Effector CD8-positive, alpha-beta T cell (primary cell): ENCODE results near the gene MBD6.
"Not testable (repeated sequence)": the region's sequence is repeated elsewhere in the genome, so short reads cannot be mapped to it uniquely, and the experiment has no call there.

Source experiments
- DNase-seq: peaks from one replicate; lab custom pipeline; 2025; lab: John Stamatoyannopoulos, UW

Gene MBD6

GRCh38 chr12:57489157-57489641 lies 33.4 kb upstream of the MBD6 start:
- DNase-seq: no peak

- DNase-seq: no peak
Measured at GRCh38 chr12:57490126-57490525, 32.5 kb upstream of the MBD6 start.

GRCh38 chr12:57491393-57492280 lies 31.0 kb upstream of the MBD6 start:
- no peak for DNase-seq

- DNase-seq: not testable (repeated sequence)
Measured at GRCh38 chr12:57495051-57495701, 27.4 kb upstream of the MBD6 start.

GRCh38 chr12:57496822-57497221 lies 25.8 kb upstream of the MBD6 start:
- DNase-seq: no peak

GRCh38 chr12:57497223-57498131 lies 25.1 kb upstream of the MBD6 start:
- DNase-seq: no peak

GRCh38 chr12:57498132-57498502 lies 24.5 kb upstream of the MBD6 start:
- DNase-seq: no peak

- no peak for DNase-seq
Measured at GRCh38 chr12:57498571-57498970, 24.1 kb upstream of the MBD6 start.

GRCh38 chr12:57500213-57500612 lies 22.4 kb upstream of the MBD6 start:
- DNase-seq: no peak

- DNase-seq: not testable (repeated sequence)
Measured at GRCh38 chr12:57502311-57502969, 20.2 kb upstream of the MBD6 start.

- DNase-seq: not testable (repeated sequence)
Measured at GRCh38 chr12:57506541-57506940, 16.1 kb upstream of the MBD6 start.

- DNase-seq: not testable (repeated sequence)
Measured at GRCh38 chr12:57507796-57508195, 14.8 kb upstream of the MBD6 start.

- DNase-seq: no peak
Measured at GRCh38 chr12:57511161-57511560, 11.5 kb upstream of the MBD6 start.

- no peak for DNase-seq
Measured at GRCh38 chr12:57511588-57512325, 10.9 kb upstream of the MBD6 start.

GRCh38 chr12:57512665-57513064 lies 10.0 kb upstream of the MBD6 start:
- DNase-seq: no peak

- DNase-seq: no peak
Measured at GRCh38 chr12:57513266-57513665, 9.4 kb upstream of the MBD6 start.

GRCh38 chr12:57513677-57514076 lies 8.9 kb upstream of the MBD6 start:
- not testable (repeated sequence) for DNase-seq

GRCh38 chr12:57514246-57514645 lies 8.4 kb upstream of the MBD6 start:
- DNase-seq: not testable (repeated sequence)

- no peak for DNase-seq
Measured at GRCh38 chr12:57514720-57515407, 7.8 kb upstream of the MBD6 start.

- DNase-seq: no peak
Measured at GRCh38 chr12:57515408-57515933, 7.2 kb upstream of the MBD6 start.
